ENCODE results near the gene TSPAN3. TPM values are rescaled to one million over a fixed set of nuclear protein-coding genes. Genes with fewer than 3 reads are reported as not detected.

TSPAN3 gene
- total RNA-seq, 2 experiments from 2014 or later: 18.0 to 23.4 TPM

GRCh38 chr15:77057072-77057471 lies 13.8 kb downstream of the TSPAN3 start:
- peaks cover 9% of the 10 kb centered on the region for H3K36me3 Mint-ChIP-seq
- H3K4me1 Mint-ChIP-seq: peaks cover 12% of the 10 kb centered on the region
- no peak overlapping the region for H3K27ac Mint-ChIP-seq
- no peaks in the 10 kb centered on the region for H3K27me3 Mint-ChIP-seq
- H3K9me3 Mint-ChIP-seq: no peaks in the 10 kb centered on the region
- no peak for ATAC-seq (ENCODE audit: low read depth)
- DNase-seq: no peak
- H3K4me3 Mint-ChIP-seq: no peak overlapping the region
- POLR2A ChIA-PET: interaction anchor here (0.8 to 1.0 kb wide), 2 partner anchors 11 to 17 kb away, joined by 3 to 4 read pairs; no protein-coding TSS in a partner anchor

GRCh38 chr15:77053709-77054108 lies 17.2 kb downstream of the TSPAN3 start:
- POLR2A ChIA-PET: no interaction called here
- no peak overlapping the region for H3K4me3 Mint-ChIP-seq
- H3K36me3 Mint-ChIP-seq: peaks cover 17% of the 10 kb centered on the region
- H3K9me3 Mint-ChIP-seq: no peaks in the 10 kb centered on the region
- H3K4me1 Mint-ChIP-seq: peaks cover 3% of the 10 kb centered on the region
- H3K27ac Mint-ChIP-seq: no peak overlapping the region
- DNase-seq: no peak
- no peak for ATAC-seq (ENCODE audit: low read depth)
- H3K27me3 Mint-ChIP-seq: no peaks in the 10 kb centered on the region

GRCh38 chr15:77052556-77052955 lies 18.4 kb downstream of the TSPAN3 start:
- H3K4me1 Mint-ChIP-seq: peaks cover 3% of the 10 kb centered on the region
- no peak overlapping the region for H3K4me3 Mint-ChIP-seq
- no peak overlapping the region for H3K27ac Mint-ChIP-seq

GRCh38 chr15:77048135-77048876 lies 22.6 kb downstream of the TSPAN3 start:
- ATAC-seq (ENCODE audit: low read depth): no peak
- Mint-ChIP-seq H3K4me1 (peaks cover 7% of the 10 kb centered on the region), H3K27ac (no peak overlapping the region), H3K27me3 (no peaks in the 10 kb centered on the region), H3K36me3 (peaks cover 62% of the 10 kb centered on the region), H3K9me3 (no peaks in the 10 kb centered on the region), H3K4me3 (no peak overlapping the region)
- POLR2A ChIA-PET: interaction anchor here (0.8 kb wide), 1 partner anchor 118 kb away, joined by 3 read pairs; no protein-coding TSS in a partner anchor
- no peak for DNase-seq

More at GRCh38 chr15:77052556-77052955, 18.4 kb downstream of the TSPAN3 start:
- Mint-ChIP-seq H3K27me3 (no peaks in the 10 kb centered on the region), H3K9me3 (no peaks in the 10 kb centered on the region), H3K36me3 (peaks cover 25% of the 10 kb centered on the region)
- DNase-seq: no peak
- ATAC-seq (ENCODE audit: low read depth): no peak
- POLR2A ChIA-PET: no interaction called here

- Mint-ChIP-seq H3K27ac (no peak overlapping the region), H3K4me3 (no peak overlapping the region), H3K36me3 (peaks cover 65% of the 10 kb centered on the region), H3K9me3 (no peaks in the 10 kb centered on the region), H3K27me3 (no peaks in the 10 kb centered on the region), H3K4me1 (peaks cover 7% of the 10 kb centered on the region)
- DNase-seq: no peak
- no peak for ATAC-seq (ENCODE audit: low read depth)
- POLR2A ChIA-PET: interaction anchor here (0.6 kb wide), 1 partner anchor 59 kb away, joined by 3 read pairs; no protein-coding TSS in a partner anchor
Observed at GRCh38 chr15:77046704-77047412, 24.1 kb downstream of the TSPAN3 start.

- DNase-seq (no peak), ATAC-seq (ENCODE audit: low read depth) (no peak)
- no peak overlapping the region for H3K4me3 Mint-ChIP-seq
- no peaks in the 10 kb centered on the region for H3K9me3 Mint-ChIP-seq
- POLR2A ChIA-PET: interaction anchor here (1.1 kb wide), 1 partner anchor 10 kb away, joined by 4 read pairs; no protein-coding TSS in a partner anchor
- H3K36me3 Mint-ChIP-seq: peaks cover 67% of the 10 kb centered on the region
- H3K27ac Mint-ChIP-seq: no peak overlapping the region
- H3K27me3 Mint-ChIP-seq: no peaks in the 10 kb centered on the region
- peaks cover 7% of the 10 kb centered on the region for H3K4me1 Mint-ChIP-seq
Observed at GRCh38 chr15:77045985-77046384, 24.9 kb downstream of the TSPAN3 start.

GRCh38 chr15:77044228-77045042 lies 26.5 kb downstream of the TSPAN3 start:
- Mint-ChIP-seq H3K27ac (no peak overlapping the region), H3K36me3 (peaks cover 73% of the 10 kb centered on the region), H3K4me1 (peaks cover 6% of the 10 kb centered on the region), H3K27me3 (no peaks in the 10 kb centered on the region), H3K4me3 (no peak overlapping the region), H3K9me3 (peaks cover 2% of the 10 kb centered on the region)
- POLR2A ChIA-PET: interaction anchor here (1.0 kb wide), 2 partner anchors 9 to 66 kb away, joined by 3 to 4 read pairs; no protein-coding TSS in a partner anchor
- ATAC-seq (ENCODE audit: low read depth) (no peak), DNase-seq (no peak)

- peaks cover 2% of the 10 kb centered on the region for H3K9me3 Mint-ChIP-seq
- H3K27ac Mint-ChIP-seq: peak overlapping the region; percentile 44
- H3K4me3 Mint-ChIP-seq: no peak overlapping the region
- no peak for DNase-seq
- peaks cover 6% of the 10 kb centered on the region for H3K4me1 Mint-ChIP-seq
- POLR2A ChIA-PET: interaction anchor here (1.0 kb wide), 2 partner anchors 10 to 65 kb away, joined by 3 to 4 read pairs; no protein-coding TSS in a partner anchor
- ATAC-seq (ENCODE audit: low read depth): peak; percentile 15
- H3K27me3 Mint-ChIP-seq: no peaks in the 10 kb centered on the region
- peaks cover 66% of the 10 kb centered on the region for H3K36me3 Mint-ChIP-seq
Observed at GRCh38 chr15:77042955-77043920, 27.7 kb downstream of the TSPAN3 start.

GRCh38 chr15:77042245-77042919 lies 28.5 kb downstream of the TSPAN3 start:
- Mint-ChIP-seq H3K9me3 (peaks cover 4% of the 10 kb centered on the region), H3K4me3 (no peak overlapping the region), H3K36me3 (peaks cover 64% of the 10 kb centered on the region), H3K4me1 (peaks cover 6% of the 10 kb centered on the region), H3K27ac (peak overlapping the region; percentile 15), H3K27me3 (no peaks in the 10 kb centered on the region)
- ATAC-seq (ENCODE audit: low read depth) (no peak), DNase-seq (no peak)
- POLR2A ChIA-PET: no interaction called here

GRCh38 chr15:77040673-77041072 lies 30.2 kb downstream of the TSPAN3 start:
- Mint-ChIP-seq H3K9me3 (peaks cover 5% of the 10 kb centered on the region), H3K27ac (peak overlapping the region; percentile 72), H3K36me3 (peaks cover 66% of the 10 kb centered on the region), H3K4me1 (peaks cover 4% of the 10 kb centered on the region), H3K4me3 (no peak overlapping the region), H3K27me3 (no peaks in the 10 kb centered on the region)
- peak; percentile 23 for ATAC-seq (ENCODE audit: low read depth)
- DNase-seq: no peak
- POLR2A ChIA-PET: interaction anchor here (0.7 to 1.0 kb wide), 2 partner anchors 12 to 47 kb away, joined by 3 read pairs; no protein-coding TSS in a partner anchor

- ATAC-seq (ENCODE audit: low read depth) (no peak), DNase-seq (no peak)
- Mint-ChIP-seq H3K4me1 (peaks cover 4% of the 10 kb centered on the region), H3K27ac (no peak overlapping the region), H3K4me3 (no peak overlapping the region), H3K27me3 (no peaks in the 10 kb centered on the region), H3K9me3 (peaks cover 5% of the 10 kb centered on the region), H3K36me3 (peaks cover 66% of the 10 kb centered on the region)
- POLR2A ChIA-PET: interaction anchor here (0.7 kb wide), 1 partner anchor 13 kb away, joined by 3 read pairs; no protein-coding TSS in a partner anchor
Observed at GRCh38 chr15:77039848-77040247, 31.1 kb downstream of the TSPAN3 start.

GRCh38 chr15:77039217-77039533 lies 31.7 kb downstream of the TSPAN3 start:
- Mint-ChIP-seq H3K9me3 (peaks cover 5% of the 10 kb centered on the region), H3K4me1 (peaks cover 8% of the 10 kb centered on the region), H3K27ac (no peak overlapping the region), H3K27me3 (no peaks in the 10 kb centered on the region), H3K4me3 (no peak overlapping the region), H3K36me3 (peaks cover 66% of the 10 kb centered on the region)
- ATAC-seq (ENCODE audit: low read depth) (no peak), DNase-seq (no peak)
- POLR2A ChIA-PET: no interaction called here

Measured in activated naive CD8-positive, alpha-beta T cell treated with anti-CD3 and anti-CD28 coated beads, Interleukin-2, amount 10 ng/mL, durations not matched to agents 7 days and 5 days (primary cell).